Effector memory CD4-positive, alpha-beta T cell (primary cell): ENCODE measurements around the gene ZFYVE26.

Experiments used
- DNase-seq, 3 donors: peaks; one replicate each; pipeline ENCODE4 v3.0.0-alpha.2; 2020
- H3K27ac ChIP-seq: 2 replicates; pipeline ENCODE4 v1.7.0; 2013; ENCODE audit warnings: mild to moderate bottlenecking, low read length, moderate library complexity; ENCODE audit not compliant: insufficient read depth, poor library complexity, severe bottlenecking
- H3K27me3 ChIP-seq: replicated peaks from 2 replicates; pipeline ENCODE4 v1.7.0; 2013; ENCODE audit warnings: mild to moderate bottlenecking, low read length; ENCODE audit not compliant: insufficient read depth, control insufficient read depth, poor library complexity, severe bottlenecking
- H3K36me3 ChIP-seq: 2 replicates; pipeline ENCODE4 v1.7.0; 2013; ENCODE audit warnings: mild to moderate bottlenecking, low read length, moderate library complexity; ENCODE audit not compliant: control insufficient read depth, insufficient read depth
- H3K4me1 ChIP-seq: 2 replicates; pipeline ENCODE4 v1.7.0; 2013; ENCODE audit warnings: low read length, mild to moderate bottlenecking; ENCODE audit not compliant: control insufficient read depth, insufficient read depth, poor library complexity, severe bottlenecking
- H3K4me3 ChIP-seq: 2 replicates; pipeline ENCODE4 v1.7.0; 2013; ENCODE audit warnings: low read length, low read depth, mild to moderate bottlenecking; ENCODE audit not compliant: insufficient read depth, poor library complexity, severe bottlenecking
- H3K9me3 ChIP-seq: 2 replicates; pipeline ENCODE4 v1.7.0; 2013; ENCODE audit warnings: mild to moderate bottlenecking, low read length, moderate library complexity; ENCODE audit not compliant: control insufficient read depth

The ZFYVE26 gene

GRCh38 chr14:67698179-67698578, 118.2 kb downstream of the ZFYVE26 start:
- Histone ChIP-seq H3K9me3 (no peaks in the 10 kb centered on the region), H3K36me3 (no peaks in the 10 kb centered on the region), H3K4me1 (peaks cover 3% of the 10 kb centered on the region), H3K4me3 (no peak overlapping the region), H3K27ac (no peak overlapping the region), H3K27me3 (no peaks in the 10 kb centered on the region)
- DNase-seq, result no peak

- no peak for DNase-seq
- Histone ChIP-seq H3K4me3 (no peak overlapping the region), H3K9me3 (no peaks in the 10 kb centered on the region), H3K4me1 (peaks cover 3% of the 10 kb centered on the region), H3K36me3 (peaks cover 5% of the 10 kb centered on the region), H3K27ac (no peak overlapping the region), H3K27me3 (no peaks in the 10 kb centered on the region)
Observed at GRCh38 chr14:67697006-67697405, 119.4 kb downstream of the ZFYVE26 start.
